Astrocyte of the cerebellum (primary cell): Measurements from ENCODE around the gene FGFRL1.

Experiments used
- DNase-seq: peaks from one replicate; pipeline ENCODE4 v3.0.0-alpha.2; 2011; ENCODE audit warnings: low read depth
- H3K4me3 ChIP-seq: 2 replicates; pipeline ENCODE4 v1.5.1; 2011; ENCODE audit warnings: mild to moderate bottlenecking, low read depth, low read length, moderate library complexity
- in situ Hi-C: cut with HindIII; loops from 2 replicates; pipeline ENCODE4 v1.10.0; 2017; ENCODE audit warnings: low sequenced_read_pairs
- TF ChIP-seq, protein P1 (sequence below): IDR thresholded peaks from 2 replicates; pipeline ENCODE4 v1.5.1; 2012; ENCODE audit warnings: low read length, low read depth, moderate library complexity, mild to moderate bottlenecking; ENCODE audit errors: missing control alignments

Gene FGFRL1

DNA sequence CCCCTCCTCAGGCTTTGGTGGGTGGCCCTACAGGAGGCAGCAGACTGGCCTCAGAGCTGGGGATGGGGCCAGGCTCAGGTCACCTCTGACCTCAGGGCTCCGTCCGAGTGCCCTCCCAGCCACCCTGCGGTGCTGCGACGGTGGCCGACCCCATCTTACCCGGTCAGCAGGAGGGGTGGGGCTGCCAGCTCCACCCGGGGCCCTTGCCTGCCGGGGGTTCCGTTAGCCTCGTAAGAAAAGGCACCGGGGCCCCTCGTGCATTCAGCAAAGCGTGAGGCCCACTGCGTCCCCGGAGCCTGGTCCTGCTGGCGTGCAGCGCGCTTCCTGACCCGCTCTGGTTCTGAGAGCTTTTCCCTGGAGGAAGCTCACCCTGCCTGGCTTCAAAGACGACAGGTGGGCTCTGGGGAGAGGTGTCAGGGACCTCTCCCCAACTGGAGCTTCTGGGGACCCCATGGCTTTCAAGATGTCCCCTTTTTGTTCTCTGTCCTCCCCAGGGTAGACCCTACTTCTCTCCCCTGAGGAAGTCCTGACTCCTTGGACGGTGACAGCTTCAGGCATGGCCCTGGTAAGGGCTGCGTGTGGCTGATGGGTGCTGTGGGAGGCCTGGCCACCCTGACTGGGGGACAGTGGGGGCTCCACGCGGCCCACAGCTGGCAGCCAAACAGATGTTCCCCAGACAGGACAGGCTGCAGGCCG lies 15.9 kb downstream of the FGFRL1 start:
- no peak for DNase-seq
- TF ChIP-seq, protein P1, sequence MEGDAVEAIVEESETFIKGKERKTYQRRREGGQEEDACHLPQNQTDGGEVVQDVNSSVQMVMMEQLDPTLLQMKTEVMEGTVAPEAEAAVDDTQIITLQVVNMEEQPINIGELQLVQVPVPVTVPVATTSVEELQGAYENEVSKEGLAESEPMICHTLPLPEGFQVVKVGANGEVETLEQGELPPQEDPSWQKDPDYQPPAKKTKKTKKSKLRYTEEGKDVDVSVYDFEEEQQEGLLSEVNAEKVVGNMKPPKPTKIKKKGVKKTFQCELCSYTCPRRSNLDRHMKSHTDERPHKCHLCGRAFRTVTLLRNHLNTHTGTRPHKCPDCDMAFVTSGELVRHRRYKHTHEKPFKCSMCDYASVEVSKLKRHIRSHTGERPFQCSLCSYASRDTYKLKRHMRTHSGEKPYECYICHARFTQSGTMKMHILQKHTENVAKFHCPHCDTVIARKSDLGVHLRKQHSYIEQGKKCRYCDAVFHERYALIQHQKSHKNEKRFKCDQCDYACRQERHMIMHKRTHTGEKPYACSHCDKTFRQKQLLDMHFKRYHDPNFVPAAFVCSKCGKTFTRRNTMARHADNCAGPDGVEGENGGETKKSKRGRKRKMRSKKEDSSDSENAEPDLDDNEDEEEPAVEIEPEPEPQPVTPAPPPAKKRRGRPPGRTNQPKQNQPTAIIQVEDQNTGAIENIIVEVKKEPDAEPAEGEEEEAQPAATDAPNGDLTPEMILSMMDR = no peak
- in situ Hi-C loops = no loop called here
- H3K4me3 ChIP-seq = no peak overlapping the region

GRCh38 chr4:1027915-1028238 lies 16.5 kb downstream of the FGFRL1 start:
- no peak overlapping the region for H3K4me3 ChIP-seq
- in situ Hi-C loops = no loop called here
- TF ChIP-seq, protein P1 = no peak
- DNase-seq = no peak

GRCh38 chr4:1028574-1029220 lies 17.3 kb downstream of the FGFRL1 start:
- TF ChIP-seq, protein P1 = no peak
- in situ Hi-C loops = no loop called here
- no peak overlapping the region for H3K4me3 ChIP-seq
- no peak for DNase-seq

GRCh38 chr4:1029529-1029928 lies 18.1 kb downstream of the FGFRL1 start:
- TF ChIP-seq, protein P1 = no peak
- no peak for DNase-seq
- no peak overlapping the region for H3K4me3 ChIP-seq
- in situ Hi-C loops = no loop called here

DNA sequence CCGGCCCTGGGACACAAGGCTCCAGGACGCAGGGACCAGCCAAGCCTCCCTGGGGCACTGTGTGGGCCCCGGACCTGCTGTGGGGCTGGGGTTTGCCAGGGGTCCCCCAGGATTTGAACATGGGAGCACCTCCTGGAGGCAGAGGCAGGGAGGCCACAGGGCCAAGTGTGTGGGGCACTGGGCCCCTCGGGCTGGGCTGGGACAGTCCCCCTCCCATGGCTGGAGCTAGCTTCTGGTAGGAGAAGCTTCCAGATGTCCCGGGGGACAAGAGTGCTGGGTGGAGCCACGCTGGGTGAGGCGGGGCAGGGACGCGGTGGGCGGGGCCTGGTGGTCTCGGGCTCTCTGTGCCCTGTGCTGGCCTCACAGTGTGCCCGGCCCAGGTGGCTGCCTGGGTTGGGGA lies 18.6 kb downstream of the FGFRL1 start:
- in situ Hi-C loops = loop anchor here (5.0 kb wide), 1 partner anchor 58 kb away; the partner anchor contains the start of gene DGKQ
- no peak overlapping the region for H3K4me3 ChIP-seq
- no peak for DNase-seq
- TF ChIP-seq, protein P1 = no peak

DNA sequence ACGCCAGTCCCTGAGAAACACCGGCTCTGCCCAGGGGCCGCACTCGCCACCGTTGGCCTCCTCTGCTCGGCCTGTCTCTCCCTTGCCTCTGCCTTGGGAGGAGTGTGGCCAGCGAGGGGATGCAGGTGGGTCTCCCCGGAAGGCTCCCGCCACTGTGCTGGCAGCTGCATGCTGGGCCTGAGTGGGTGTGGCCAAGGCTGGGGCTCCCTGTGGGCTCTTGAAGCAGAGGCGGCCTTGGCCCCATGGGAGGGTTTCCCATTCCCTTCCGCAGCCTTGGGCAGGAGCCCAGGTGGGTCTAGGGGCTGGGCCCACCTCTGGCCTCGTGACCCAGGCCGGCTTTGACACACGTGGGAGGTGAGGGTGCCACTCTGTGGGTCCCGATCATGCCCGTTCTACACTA lies 19.1 kb downstream of the FGFRL1 start:
- DNase-seq = no peak
- TF ChIP-seq, protein P1 = no peak
- in situ Hi-C loops = loop anchor here (5.0 kb wide), 1 partner anchor 58 kb away; the partner anchor contains the start of gene DGKQ
- no peak overlapping the region for H3K4me3 ChIP-seq
